Measurements from ENCODE around the gene FANCM.

- TF ChIP-seq POLR2A (IDR thresholded peaks at IDR 0.05) (no peak), CTCF (IDR thresholded peaks at IDR 0.05) (no peak)
Measured at GRCh38 chr14:45177076-45177475, 41.3 kb downstream of the FANCM start.
